Islet precursor cell (in vitro differentiated cells): ENCODE measurements around the gene XBP1.
A peak's percentile ranks its signal among the peaks of the same experiment; 100 is the strongest.
"Not testable (repeated sequence)": the region's sequence is repeated elsewhere in the genome, so short reads cannot be mapped to it uniquely, and the experiment has no call there.

Source experiments
- DNase-seq: peaks from one replicate; pipeline ENCODE4 v3.0.0-alpha.2; 2018

The XBP1 gene

GRCh38 chr22:28791841-28792490, 8.4 kb downstream of the XBP1 start:
- no peak for DNase-seq

GRCh38 chr22:28791124-28791523, 9.2 kb downstream of the XBP1 start:
- no peak for DNase-seq

- DNase-seq = no peak
Observed at GRCh38 chr22:28788601-28789000, 11.8 kb downstream of the XBP1 start.

GRCh38 chr22:28783786-28784671, 16.3 kb downstream of the XBP1 start:
- DNase-seq = peak; percentile 63

GRCh38 chr22:28780296-28780695, 20.1 kb downstream of the XBP1 start:
- DNase-seq = no peak

GRCh38 chr22:28779833-28780232, 20.5 kb downstream of the XBP1 start:
- DNase-seq = no peak

GRCh38 chr22:28774378-28774777, 26.0 kb downstream of the XBP1 start:
- DNase-seq = no peak

GRCh38 chr22:28773461-28773867, 26.9 kb downstream of the XBP1 start:
- DNase-seq = no peak

- peak; percentile 98 for DNase-seq
Observed at GRCh38 chr22:28772633-28773460, 27.5 kb downstream of the XBP1 start, which contains the start of gene CCDC117. Gene CCDC117 (plus strand): TSS chr22:28772695. CDS start chr22:28772850, 155 bp downstream.

GRCh38 chr22:28771195-28771791, 29.1 kb downstream of the XBP1 start:
- no peak for DNase-seq

GRCh38 chr22:28769394-28770085, 30.8 kb downstream of the XBP1 start:
- no peak for DNase-seq

- no peak for DNase-seq
Observed at GRCh38 chr22:28768701-28769393, 31.5 kb downstream of the XBP1 start.

GRCh38 chr22:28766628-28767027, 33.7 kb downstream of the XBP1 start:
- DNase-seq = no peak

GRCh38 chr22:28762000-28762399, 38.4 kb downstream of the XBP1 start:
- DNase-seq = not testable (repeated sequence)

GRCh38 chr22:28761449-28761755, 39.0 kb downstream of the XBP1 start:
- DNase-seq = no peak

- DNase-seq = peak; percentile 74
Observed at GRCh38 chr22:28759861-28760560, 40.4 kb downstream of the XBP1 start.

- DNase-seq = not testable (repeated sequence)
Observed at GRCh38 chr22:28754512-28754911, 45.9 kb downstream of the XBP1 start.

GRCh38 chr22:28750471-28750881, 49.9 kb downstream of the XBP1 start:
- no peak for DNase-seq
